ENCODE data around the gene SLC25A21.

Gene SLC25A21

GRCh38 chr14:36855396-36855795 is 317.0 kb downstream of the SLC25A21 start:
- no peaks in the 10 kb centered on the region for H3K4me1 Mint-ChIP-seq (ENCODE audit: low read depth)
- no peaks in the 10 kb centered on the region for H3K36me3 Mint-ChIP-seq (ENCODE audit: low read depth)
- DNase-seq = no peak
- peaks cover 4% of the 10 kb centered on the region for H3K9me3 Mint-ChIP-seq
- H3K4me3 Mint-ChIP-seq = no peak overlapping the region
- no peak overlapping the region for H3K27ac Mint-ChIP-seq
- H3K27me3 Mint-ChIP-seq = no peaks in the 10 kb centered on the region

- Mint-ChIP-seq H3K4me1 (ENCODE audit: low read depth) (no peaks in the 10 kb centered on the region), H3K4me3 (no peak overlapping the region), H3K27ac (no peak overlapping the region), H3K9me3 (peaks cover 2% of the 10 kb centered on the region), H3K27me3 (no peaks in the 10 kb centered on the region), H3K36me3 (ENCODE audit: low read depth) (no peaks in the 10 kb centered on the region)
- DNase-seq = no peak
These were observed 319.3 kb downstream of the SLC25A21 start for GRCh38 chr14:36852981-36853691.

GRCh38 chr14:36848213-36848612 is 324.2 kb downstream of the SLC25A21 start:
- Mint-ChIP-seq H3K9me3 (no peaks in the 10 kb centered on the region), H3K36me3 (ENCODE audit: low read depth) (no peaks in the 10 kb centered on the region), H3K4me1 (ENCODE audit: low read depth) (no peaks in the 10 kb centered on the region), H3K27ac (no peak overlapping the region), H3K27me3 (no peaks in the 10 kb centered on the region), H3K4me3 (no peak overlapping the region)
- no peak for DNase-seq

GRCh38 chr14:36847366-36847765 is 325.0 kb downstream of the SLC25A21 start:
- Mint-ChIP-seq H3K27ac (no peak overlapping the region), H3K9me3 (no peaks in the 10 kb centered on the region), H3K36me3 (ENCODE audit: low read depth) (no peaks in the 10 kb centered on the region), H3K4me1 (ENCODE audit: low read depth) (no peaks in the 10 kb centered on the region), H3K4me3 (no peak overlapping the region), H3K27me3 (no peaks in the 10 kb centered on the region)
- no peak for DNase-seq

- no peaks in the 10 kb centered on the region for H3K9me3 Mint-ChIP-seq
- no peaks in the 10 kb centered on the region for H3K27me3 Mint-ChIP-seq
- DNase-seq = no peak
- no peak overlapping the region for H3K4me3 Mint-ChIP-seq
- no peak overlapping the region for H3K27ac Mint-ChIP-seq
- no peaks in the 10 kb centered on the region for H3K36me3 Mint-ChIP-seq (ENCODE audit: low read depth)
- no peaks in the 10 kb centered on the region for H3K4me1 Mint-ChIP-seq (ENCODE audit: low read depth)
These were observed 326.9 kb downstream of the SLC25A21 start for GRCh38 chr14:36845356-36846012.

- Mint-ChIP-seq H3K27me3 (no peaks in the 10 kb centered on the region), H3K36me3 (ENCODE audit: low read depth) (no peaks in the 10 kb centered on the region), H3K4me3 (no peak overlapping the region), H3K4me1 (ENCODE audit: low read depth) (no peaks in the 10 kb centered on the region), H3K27ac (no peak overlapping the region), H3K9me3 (no peaks in the 10 kb centered on the region)
- DNase-seq = no peak
These were observed 327.8 kb downstream of the SLC25A21 start for GRCh38 chr14:36844443-36845195.

- Mint-ChIP-seq H3K36me3 (ENCODE audit: low read depth) (no peaks in the 10 kb centered on the region), H3K27me3 (no peaks in the 10 kb centered on the region), H3K4me3 (no peak overlapping the region), H3K9me3 (no peaks in the 10 kb centered on the region), H3K4me1 (ENCODE audit: low read depth) (no peaks in the 10 kb centered on the region), H3K27ac (no peak overlapping the region)
- DNase-seq = no peak
These were observed 329.0 kb downstream of the SLC25A21 start for GRCh38 chr14:36843410-36843809.

- H3K36me3 Mint-ChIP-seq (ENCODE audit: low read depth) = no peaks in the 10 kb centered on the region
- H3K27me3 Mint-ChIP-seq = no peaks in the 10 kb centered on the region
- H3K4me3 Mint-ChIP-seq = no peak overlapping the region
- H3K9me3 Mint-ChIP-seq = peaks cover 4% of the 10 kb centered on the region
- DNase-seq = no peak
- H3K4me1 Mint-ChIP-seq (ENCODE audit: low read depth) = no peaks in the 10 kb centered on the region
- H3K27ac Mint-ChIP-seq = no peak overlapping the region
These were observed 337.3 kb downstream of the SLC25A21 start for GRCh38 chr14:36835128-36835527.

GRCh38 chr14:36834293-36834692 is 338.1 kb downstream of the SLC25A21 start:
- H3K4me1 Mint-ChIP-seq (ENCODE audit: low read depth) = no peaks in the 10 kb centered on the region
- H3K9me3 Mint-ChIP-seq = peaks cover 4% of the 10 kb centered on the region
- no peak overlapping the region for H3K4me3 Mint-ChIP-seq
- no peaks in the 10 kb centered on the region for H3K36me3 Mint-ChIP-seq (ENCODE audit: low read depth)
- H3K27ac Mint-ChIP-seq = no peak overlapping the region
- no peaks in the 10 kb centered on the region for H3K27me3 Mint-ChIP-seq
- DNase-seq = no peak

- Mint-ChIP-seq H3K9me3 (peaks cover 11% of the 10 kb centered on the region), H3K4me1 (ENCODE audit: low read depth) (no peaks in the 10 kb centered on the region), H3K36me3 (ENCODE audit: low read depth) (no peaks in the 10 kb centered on the region), H3K4me3 (no peak overlapping the region), H3K27ac (no peak overlapping the region), H3K27me3 (no peaks in the 10 kb centered on the region)
- no peak for DNase-seq
These were observed 342.9 kb downstream of the SLC25A21 start for GRCh38 chr14:36829547-36829946.

GRCh38 chr14:36827861-36828260 is 344.5 kb downstream of the SLC25A21 start:
- no peak for DNase-seq
- no peaks in the 10 kb centered on the region for H3K36me3 Mint-ChIP-seq (ENCODE audit: low read depth)
- H3K27ac Mint-ChIP-seq = no peak overlapping the region
- H3K4me1 Mint-ChIP-seq (ENCODE audit: low read depth) = no peaks in the 10 kb centered on the region
- H3K9me3 Mint-ChIP-seq = peaks cover 11% of the 10 kb centered on the region
- H3K27me3 Mint-ChIP-seq = no peaks in the 10 kb centered on the region
- no peak overlapping the region for H3K4me3 Mint-ChIP-seq

GRCh38 chr14:36826614-36827013 is 345.8 kb downstream of the SLC25A21 start:
- no peak for DNase-seq

GRCh38 chr14:36824854-36825253 is 347.6 kb downstream of the SLC25A21 start:
- Mint-ChIP-seq H3K9me3 (peaks cover 11% of the 10 kb centered on the region), H3K27ac (no peak overlapping the region), H3K27me3 (no peaks in the 10 kb centered on the region), H3K4me3 (no peak overlapping the region), H3K4me1 (ENCODE audit: low read depth) (no peaks in the 10 kb centered on the region), H3K36me3 (ENCODE audit: low read depth) (no peaks in the 10 kb centered on the region)
- DNase-seq = no peak

More at GRCh38 chr14:36826614-36827013, 345.8 kb downstream of the SLC25A21 start:
- Mint-ChIP-seq H3K36me3 (ENCODE audit: low read depth) (no peaks in the 10 kb centered on the region), H3K27me3 (no peaks in the 10 kb centered on the region), H3K27ac (no peak overlapping the region), H3K4me1 (ENCODE audit: low read depth) (no peaks in the 10 kb centered on the region), H3K9me3 (peaks cover 11% of the 10 kb centered on the region), H3K4me3 (no peak overlapping the region)

- Mint-ChIP-seq H3K36me3 (ENCODE audit: low read depth) (no peaks in the 10 kb centered on the region), H3K4me1 (ENCODE audit: low read depth) (no peaks in the 10 kb centered on the region), H3K27me3 (no peaks in the 10 kb centered on the region), H3K9me3 (peaks cover 9% of the 10 kb centered on the region), H3K27ac (no peak overlapping the region), H3K4me3 (no peak overlapping the region)
- DNase-seq = no peak
These were observed 348.8 kb downstream of the SLC25A21 start for GRCh38 chr14:36823651-36824050.

- no peaks in the 10 kb centered on the region for H3K36me3 Mint-ChIP-seq (ENCODE audit: low read depth)
- H3K27me3 Mint-ChIP-seq = no peaks in the 10 kb centered on the region
- DNase-seq = no peak
- H3K4me1 Mint-ChIP-seq (ENCODE audit: low read depth) = no peaks in the 10 kb centered on the region
- H3K9me3 Mint-ChIP-seq = peaks cover 9% of the 10 kb centered on the region
- H3K4me3 Mint-ChIP-seq = no peak overlapping the region
- H3K27ac Mint-ChIP-seq = no peak overlapping the region
These were observed 349.7 kb downstream of the SLC25A21 start for GRCh38 chr14:36822685-36823084.

Data from activated T-cell treated with anti-CD3 and anti-CD28 coated beads, Interleukin-2, amount 50 U/mL, for 24 hours (primary cell).